HG03280 (cell line): ENCODE results near the gene SLC24A4.
"Not testable (repeated sequence)": the region's sequence is repeated elsewhere in the genome, so short reads cannot be mapped to it uniquely, and the experiment has no call there.

Source experiments
- ATAC-seq: cut with Tn5 transposase; IDR thresholded peaks from one replicate; pipeline ENCODE4 v1.9.1; 2021; ENCODE audit warnings: mild to moderate bottlenecking, moderate library complexity; ENCODE audit not compliant: unreplicated experiment

SLC24A4 gene

GRCh38 chr14:92400579-92401444 is 77.8 kb downstream of the SLC24A4 start:
- ATAC-seq, result peak; percentile 73

GRCh38 chr14:92401561-92401960 is 78.6 kb downstream of the SLC24A4 start:
- ATAC-seq, result no peak

DNA sequence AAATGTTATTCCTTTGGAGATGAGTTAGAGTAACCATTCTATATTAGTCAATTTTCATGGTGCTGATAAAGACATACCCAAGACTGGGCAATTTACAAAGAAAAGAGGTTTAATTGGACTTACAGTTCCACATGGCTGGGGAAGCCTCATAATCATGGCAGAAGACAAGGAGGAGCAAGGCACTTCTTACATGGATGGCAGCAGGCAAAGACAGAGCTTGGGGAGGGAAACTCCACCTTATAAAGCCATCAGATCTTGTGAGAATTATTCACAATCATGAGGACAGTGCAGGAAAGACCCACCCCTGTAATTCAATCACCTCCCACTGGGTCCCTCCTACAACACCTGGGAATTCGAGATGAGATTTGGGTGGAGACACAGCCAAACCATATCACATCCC is 79.5 kb downstream of the SLC24A4 start:
- ATAC-seq, result not testable (repeated sequence)

DNA sequence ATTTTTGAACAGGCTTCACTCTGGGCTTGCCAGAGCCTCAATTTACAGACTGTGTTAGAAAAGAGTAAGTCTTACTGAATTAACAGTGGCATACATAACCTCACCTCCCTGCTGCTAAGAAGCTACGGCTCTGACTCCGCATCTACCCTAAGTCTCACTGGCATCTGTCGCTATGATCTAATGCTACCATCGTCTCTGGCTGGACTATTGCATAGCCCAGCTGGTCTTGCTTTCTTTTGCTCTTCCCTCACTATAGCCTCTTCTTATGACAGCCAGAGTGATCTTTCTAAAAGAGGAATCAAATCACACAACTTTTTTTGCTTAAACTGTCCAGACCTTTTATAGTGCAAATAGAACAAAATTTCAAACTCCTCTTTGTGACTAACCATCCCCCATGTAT is 81.1 kb downstream of the SLC24A4 start:
- ATAC-seq, result no peak

GRCh38 chr14:92404421-92404820 is 81.5 kb downstream of the SLC24A4 start:
- ATAC-seq, result no peak

GRCh38 chr14:92404938-92405337 is 82.0 kb downstream of the SLC24A4 start:
- no peak for ATAC-seq

DNA sequence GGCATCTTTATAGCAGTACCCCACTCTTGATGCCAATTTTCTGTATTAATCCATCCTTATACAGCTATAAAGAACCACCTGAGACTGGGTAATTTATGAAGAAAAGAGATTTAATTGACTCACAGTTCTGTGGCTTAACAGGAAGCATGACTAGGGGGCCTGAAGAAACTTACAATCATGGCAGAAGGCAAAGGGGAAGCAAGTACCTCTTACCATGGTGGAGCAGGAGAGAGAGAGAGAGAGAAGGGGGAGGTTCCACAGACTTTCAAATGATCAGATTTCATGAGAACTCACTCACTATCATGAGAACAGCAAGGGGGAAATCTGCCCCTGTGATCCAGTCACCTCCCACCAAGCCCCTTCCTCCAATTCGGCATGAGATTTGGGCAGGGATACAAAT is 84.4 kb downstream of the SLC24A4 start:
- no peak for ATAC-seq

DNA sequence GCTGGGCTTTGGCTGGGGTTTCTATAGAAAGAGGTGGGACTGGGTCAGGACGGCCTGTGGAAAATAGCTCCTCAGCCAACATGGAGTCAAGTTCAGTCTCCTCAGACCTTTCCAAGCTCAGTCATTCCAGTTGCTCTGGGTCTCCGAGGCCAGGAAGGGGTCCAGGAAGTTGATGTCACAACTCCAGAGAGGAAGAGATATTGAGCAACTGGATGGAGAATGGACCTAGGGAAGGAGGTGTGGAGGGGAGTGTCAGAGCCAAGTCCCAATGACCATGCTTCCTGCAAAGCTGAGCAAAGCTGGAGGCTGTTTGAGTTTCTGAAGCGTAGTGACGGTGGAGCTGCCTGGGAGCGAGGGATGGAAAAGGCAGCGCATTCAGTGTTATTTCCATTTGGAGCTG is 86.1 kb downstream of the SLC24A4 start:
- no peak for ATAC-seq

GRCh38 chr14:92411135-92411534 is 88.2 kb downstream of the SLC24A4 start:
- ATAC-seq, result no peak

GRCh38 chr14:92411941-92412340 is 89.0 kb downstream of the SLC24A4 start:
- ATAC-seq, result no peak

- no peak for ATAC-seq
Measured at GRCh38 chr14:92412912-92413311, 89.9 kb downstream of the SLC24A4 start.

DNA sequence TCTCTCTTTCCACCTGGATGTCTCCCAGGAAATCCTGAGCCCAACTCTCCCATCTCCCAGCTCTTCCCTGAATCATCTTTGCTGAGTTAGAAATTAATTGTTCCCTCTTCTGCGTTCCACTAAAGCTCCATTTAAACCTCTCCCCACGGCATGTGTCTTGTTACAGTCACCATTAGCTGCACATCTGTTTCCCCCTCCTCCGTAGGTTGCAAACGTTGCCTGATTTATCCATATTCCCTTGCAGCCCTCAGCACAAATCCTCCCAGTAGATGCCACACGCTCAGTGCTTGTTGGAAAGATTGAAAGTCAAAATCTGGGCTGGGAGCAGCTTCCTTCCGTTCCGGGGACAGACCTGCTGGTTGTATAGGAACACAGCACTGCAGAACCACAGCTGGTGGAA is 90.4 kb downstream of the SLC24A4 start:
- ATAC-seq, result no peak

DNA sequence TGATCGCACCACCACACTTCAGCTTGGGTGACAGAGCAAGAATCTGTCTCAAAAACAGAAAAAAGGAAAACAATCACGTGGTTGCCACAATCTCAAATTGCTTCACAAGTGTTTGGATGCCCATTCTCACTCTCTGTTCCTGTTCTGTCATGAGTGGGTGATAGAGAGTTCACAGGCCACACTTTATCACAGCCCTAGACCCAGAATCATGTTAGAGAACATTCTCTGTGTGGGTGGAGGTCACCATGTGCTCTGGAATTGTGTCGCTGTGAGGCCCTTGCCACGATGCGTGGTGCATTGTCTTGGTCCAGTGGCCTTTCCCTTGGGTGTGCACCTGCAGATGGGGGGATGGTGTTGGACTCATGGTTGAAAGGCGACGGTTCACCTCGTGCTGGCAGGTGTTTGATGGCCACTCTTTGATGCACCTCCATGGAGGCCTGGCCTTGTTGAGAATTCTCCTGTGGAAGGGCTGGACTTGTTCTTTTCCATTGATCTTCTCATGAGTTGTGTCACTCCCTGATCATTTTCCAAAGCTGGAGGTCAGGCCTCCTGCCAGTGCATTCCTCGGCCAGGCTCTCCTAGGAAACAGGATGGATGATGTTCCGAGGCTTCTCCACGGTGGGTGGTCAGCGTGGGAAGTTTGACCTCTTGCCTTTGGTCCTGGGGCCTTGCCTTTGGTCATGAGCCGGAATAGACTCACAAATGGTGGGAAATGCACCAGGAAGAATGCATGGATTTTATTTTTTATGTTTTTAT is 91.9 kb downstream of the SLC24A4 start:
- no peak for ATAC-seq

DNA sequence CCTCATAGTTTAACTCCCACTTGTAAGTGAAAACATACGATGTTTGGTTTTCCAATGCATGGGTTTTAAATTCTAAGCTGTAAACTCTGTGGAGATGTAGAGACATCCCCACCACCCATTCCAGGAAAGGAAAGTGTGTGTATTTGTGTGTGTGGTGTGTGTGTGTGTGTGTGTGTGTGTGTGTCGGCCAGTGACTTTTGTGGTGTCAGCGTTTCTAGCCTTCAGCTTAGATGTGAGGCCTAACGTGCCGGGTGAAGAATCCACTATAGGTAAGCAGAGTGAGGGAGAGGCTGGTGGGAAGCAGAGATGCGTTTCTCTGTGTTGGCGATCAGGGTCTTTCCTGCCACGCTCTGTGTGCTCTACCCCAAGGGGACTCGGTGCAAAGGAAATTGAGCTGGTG is 93.0 kb downstream of the SLC24A4 start:
- no peak for ATAC-seq

GRCh38 chr14:92416544-92416943 is 93.6 kb downstream of the SLC24A4 start:
- ATAC-seq, result no peak

DNA sequence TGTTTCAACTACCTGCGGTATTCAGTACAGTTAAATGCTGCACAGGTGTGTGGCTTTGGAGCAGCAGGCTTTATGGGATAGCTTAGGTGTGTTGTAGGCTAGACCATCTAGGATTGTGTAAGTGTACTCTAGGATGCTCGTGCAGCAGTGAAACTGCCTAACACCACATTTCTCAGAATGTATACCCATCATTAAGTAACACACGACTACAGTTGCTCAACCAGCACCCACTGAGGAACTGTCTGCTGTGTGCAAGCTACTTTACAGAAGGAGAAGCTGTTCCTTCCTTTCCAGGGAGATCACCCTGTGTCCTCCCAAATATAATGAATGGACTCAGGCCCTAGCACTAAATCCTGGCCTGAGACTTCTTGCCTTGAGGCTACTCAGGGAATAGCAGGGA is 94.8 kb downstream of the SLC24A4 start:
- ATAC-seq, result no peak

DNA sequence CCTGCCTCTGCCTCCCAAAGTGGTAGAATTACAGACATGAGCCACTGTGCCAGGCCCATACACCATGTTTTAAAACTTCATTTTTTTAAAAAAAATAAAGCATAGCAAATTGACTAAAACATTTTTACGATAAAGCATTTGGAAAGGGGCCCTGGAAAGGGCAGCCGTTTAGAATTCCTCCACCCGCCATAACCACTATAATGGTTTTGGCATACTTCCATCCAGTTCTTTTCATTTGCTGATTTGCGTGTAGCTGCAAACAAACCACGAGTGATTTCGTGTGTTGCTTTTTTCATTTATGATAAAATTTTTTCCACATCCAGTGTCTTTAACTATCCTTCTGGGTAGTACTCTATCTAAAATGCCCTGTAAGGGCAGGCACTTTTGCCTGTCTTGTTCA is 98.8 kb downstream of the SLC24A4 start:
- no peak for ATAC-seq

GRCh38 chr14:92425101-92425500 is 102.1 kb downstream of the SLC24A4 start:
- no peak for ATAC-seq

DNA sequence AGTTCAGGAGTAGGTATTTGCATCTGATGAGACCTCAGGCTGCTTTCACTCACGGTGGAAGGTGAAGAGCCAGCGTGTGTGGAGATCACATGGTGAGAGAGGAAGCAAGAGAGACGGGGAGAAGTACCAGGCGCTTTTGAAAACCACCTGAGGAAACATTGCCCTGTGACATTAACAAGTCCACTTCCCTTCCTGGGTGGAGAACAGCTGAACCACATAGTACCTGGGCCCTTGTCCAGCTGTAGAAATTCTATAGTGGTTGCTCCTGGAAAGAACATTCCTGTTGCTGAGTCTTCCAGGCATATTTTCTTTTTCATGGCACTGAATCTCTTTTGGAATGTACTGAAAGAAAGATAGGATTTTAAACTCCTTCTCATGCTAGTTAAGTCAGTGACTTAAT is 103.3 kb downstream of the SLC24A4 start:
- no peak for ATAC-seq

DNA sequence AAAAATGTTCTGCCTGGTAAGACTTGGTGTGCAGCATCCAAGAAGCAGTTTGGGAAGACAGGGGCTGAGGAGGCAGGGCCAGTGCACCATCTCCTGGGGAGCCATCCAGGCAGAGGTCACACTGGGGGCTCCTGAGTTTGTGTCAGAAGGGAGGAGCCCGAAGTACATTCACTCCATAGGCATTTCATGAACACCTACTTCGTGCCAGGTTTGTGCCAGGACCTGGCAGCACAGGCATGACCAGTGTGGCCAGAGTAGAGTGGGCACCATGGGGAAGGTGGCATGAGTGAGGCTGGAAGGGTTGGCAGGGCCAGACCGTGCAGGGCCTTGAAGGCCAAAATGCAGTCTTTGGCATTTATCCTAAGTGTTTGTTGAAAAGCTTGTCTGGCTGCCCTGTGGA is 104.1 kb downstream of the SLC24A4 start:
- ATAC-seq, result no peak

DNA sequence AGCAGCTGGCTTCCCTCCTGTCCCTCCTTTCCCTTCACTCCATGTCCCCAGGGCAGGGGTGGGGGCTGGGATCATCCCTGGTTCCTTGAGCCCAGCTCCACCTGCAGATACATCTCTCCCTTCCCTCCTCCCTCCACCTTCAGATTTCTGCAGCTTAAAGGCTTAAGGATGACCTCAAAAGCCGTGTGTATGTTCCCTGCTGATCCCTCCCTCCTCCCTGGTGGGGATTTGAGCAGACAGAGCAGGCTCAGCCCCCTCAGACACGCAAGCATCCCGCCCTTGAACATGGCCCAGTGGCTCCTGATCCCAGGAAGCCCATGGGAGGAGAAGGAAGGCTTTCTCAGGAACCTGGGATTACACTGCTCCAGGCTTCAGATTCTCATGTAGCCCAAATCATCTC is 107.7 kb downstream of the SLC24A4 start:
- no peak for ATAC-seq

GRCh38 chr14:92431199-92431725 is 108.3 kb downstream of the SLC24A4 start:
- ATAC-seq, result no peak
